Liver (tissue), 9 donors: ENCODE measurements around the gene MLF1. TPM values are rescaled to one million over a fixed set of nuclear protein-coding genes. Genes with fewer than 3 reads are reported as not detected.

Experiments
- DNase-seq: peaks from one replicate; pipeline ENCODE4 v3.0.0-alpha.2; 2017; ENCODE audit warnings: low spot score
- H3K27ac ChIP-seq, 2 donors: one replicate each; pipeline ENCODE4 v1.7.0; 2013; ENCODE audit warnings: inconsistent platforms in 2 of 2, low read length in 2 of 2, control low read depth in 1 of 2, low read depth in 1 of 2, mild to moderate bottlenecking in 1 of 2
- H3K27me3 ChIP-seq, 4 donors: one replicate each; pipeline versions ENCODE4 v1.6.1 to v1.7.0; 2013; ENCODE audit warnings: low read length in 3 of 4, inconsistent platforms in 1 of 4, mild to moderate bottlenecking in 1 of 4, moderate library complexity in 1 of 4; ENCODE audit not compliant: control insufficient read depth in 4 of 4, insufficient read depth in 4 of 4
- H3K36me3 ChIP-seq, 4 donors: one replicate each; pipeline versions ENCODE4 v1.6.1 to v1.7.0; 2013; ENCODE audit warnings: low read length in 3 of 4, mild to moderate bottlenecking in 3 of 4, low read depth in 1 of 4, moderate library complexity in 1 of 4; ENCODE audit not compliant: control insufficient read depth in 4 of 4, insufficient read depth in 3 of 4
- H3K4me1 ChIP-seq, 4 donors: one replicate each; pipeline versions ENCODE4 v1.6.1 to v1.7.0; 2013; ENCODE audit warnings: low read length in 3 of 4, mild to moderate bottlenecking in 3 of 4, moderate library complexity in 1 of 4; ENCODE audit not compliant: control insufficient read depth in 4 of 4, insufficient read depth in 4 of 4
- H3K4me3 ChIP-seq, 3 donors: one replicate each; pipeline versions ENCODE4 v1.6.1 to v1.7.0; 2013; ENCODE audit warnings: low read length in 3 of 3, control low read depth in 1 of 3, low read depth in 1 of 3, mild to moderate bottlenecking in 1 of 3
- H3K9ac ChIP-seq, 2 donors: one replicate each; pipeline ENCODE4 v1.7.0; 2013; ENCODE audit warnings: low read length in 2 of 2, mild to moderate bottlenecking in 2 of 2, moderate library complexity in 2 of 2, control low read depth in 1 of 2, low read depth in 1 of 2
- H3K9me3 ChIP-seq, 4 donors: one replicate each; pipeline versions ENCODE4 v1.6.1 to v1.7.0; 2013; ENCODE audit warnings: low read length in 3 of 4; ENCODE audit not compliant: control insufficient read depth in 4 of 4
- EGR1 ChIP-seq, 2 donors: IDR thresholded peaks; 2 replicates each; pipeline ENCODE4 v1.6.1; 2016 to 2018; ENCODE audit warnings: antibody characterized with exemption in 2 of 2, low read depth in 2 of 2
- FOXA1 ChIP-seq: IDR thresholded peaks from 2 replicates; pipeline ENCODE4 v1.6.1; 2016; ENCODE audit warnings: antibody characterized with exemption
- FOXA2 ChIP-seq: IDR thresholded peaks from 2 replicates; pipeline ENCODE4 v1.6.1; 2016; ENCODE audit warnings: antibody characterized with exemption
- GABPA ChIP-seq, 2 donors: IDR thresholded peaks in 1 of 2; conservative IDR thresholded peaks in 1 of 2; 2 replicates each; pipeline ENCODE4 v1.6.1; 2016; ENCODE audit warnings: antibody characterized with exemption in 2 of 2, mild to moderate bottlenecking in 1 of 2, moderate library complexity in 1 of 2
- HNF4A ChIP-seq, 2 donors: conservative IDR thresholded peaks; 2 replicates each; pipeline ENCODE4 v1.6.1; 2016; ENCODE audit warnings: antibody characterized with exemption in 2 of 2, mild to moderate bottlenecking in 2 of 2
- HNF4G ChIP-seq: IDR thresholded peaks from 2 replicates; pipeline ENCODE4 v1.6.1; 2016; ENCODE audit warnings: antibody characterized with exemption
- JUND ChIP-seq, 2 donors: IDR thresholded peaks; 2 replicates each; pipeline ENCODE4 v1.6.1; 2016; ENCODE audit warnings: antibody characterized with exemption in 2 of 2
- MAX ChIP-seq: IDR thresholded peaks from 2 replicates; pipeline ENCODE4 v1.6.1; 2016; ENCODE audit warnings: antibody characterized with exemption
- NR2F2 ChIP-seq: IDR thresholded peaks from 2 replicates; pipeline ENCODE4 v1.6.1; 2016; ENCODE audit warnings: antibody characterized with exemption
- RAD21 ChIP-seq, 2 donors: IDR thresholded peaks; 2 replicates each; pipeline ENCODE4 v1.6.1; 2016; ENCODE audit warnings: antibody characterized with exemption in 2 of 2, mild to moderate bottlenecking in 2 of 2
- REST ChIP-seq: IDR thresholded peaks from 2 replicates; pipeline ENCODE4 v1.6.1; 2016; ENCODE audit warnings: antibody characterized with exemption, mild to moderate bottlenecking
- RXRA ChIP-seq, 2 donors: IDR thresholded peaks; 2 replicates each; pipeline ENCODE4 v1.6.1; 2017 to 2018; ENCODE audit warnings: antibody characterized with exemption in 2 of 2, mild to moderate bottlenecking in 1 of 2
- SP1 ChIP-seq: IDR thresholded peaks from 2 replicates; pipeline ENCODE4 v1.6.1; 2018; ENCODE audit warnings: antibody characterized with exemption, mild to moderate bottlenecking
- TAF1 ChIP-seq: conservative IDR thresholded peaks from 2 replicates; pipeline ENCODE4 v1.6.1; 2016; ENCODE audit warnings: antibody characterized with exemption, mild to moderate bottlenecking
- YY1 ChIP-seq: IDR thresholded peaks from 2 replicates; pipeline ENCODE4 v1.6.1; 2016; ENCODE audit warnings: antibody characterized with exemption, mild to moderate bottlenecking
- WGBS: extraction: QIAGEN DNeasy Blood & Tissue Kit; methylation state at CpG from one replicate; pipeline ENCODE4 v1.1.7; 2013; 5-methylcytosine and 5-hydroxymethylcytosine counted together
- polyA plus RNA-seq, 2 donors: library from polyadenylated mRNA; stranded (reverse) in 1 of 2; unstranded in 1 of 2; fragments of 200-250 nt in 1 of 2; fragments of >200 nt in 1 of 2; fragmentation: Nextera tagmentation in 1 of 2; extraction: Ambion mirVana in 1 of 2; gene quantifications; one replicate each; pipeline versions ENCODE4 v1.2.1 to v1.2.3, GENCODE V29; 2013 to 2015
- total RNA-seq, 2 donors: library from RNA; depleted of rRNA; stranded (reverse); fragments of >200 nt; gene quantifications; one replicate each; pipeline ENCODE4 v1.2.3, GENCODE V29; 2014
- TF ChIP-seq, protein P1 (sequence below): IDR thresholded peaks from 2 replicates; pipeline ENCODE4 v1.6.1; 2016; ENCODE audit warnings: antibody characterized with exemption
- TF ChIP-seq, protein P2 (sequence below): fragments of 150-350 bp; IDR thresholded peaks from 2 replicates; pipeline ENCODE4 v1.5.1; 2017; ENCODE audit warnings: improper control_type of control experiment, low read depth, low read length; ENCODE audit not compliant: missing input control
- TF ChIP-seq, protein P3 (sequence below): IDR thresholded peaks from 2 replicates; pipeline ENCODE4 v1.6.1; 2016; ENCODE audit warnings: antibody characterized with exemption
- donor health status: healthy.
- donor health status: healthy.
- donor health status: healthy.
- donor health status: healthy.
- donor health status: healthy.

Gene MLF1
- total and polyA plus RNA-seq, 4 donors, result 0.20 to 3.3 (median 0.45) TPM

GRCh38 chr3:158552124-158552523 is 18.9 kb upstream of the MLF1 start:
- Histone ChIP-seq H3K4me1 (peaks cover 0 to 2% (median 0%) of the 10 kb centered on the region in 4 donors), H3K4me3 (no peak overlapping the region), H3K9me3 (no peaks in the 10 kb centered on the region), H3K36me3 (no peaks in the 10 kb centered on the region), H3K9ac (no peak overlapping the region), H3K27me3 (no peaks in the 10 kb centered on the region), H3K27ac (no peak overlapping the region)
- TF ChIP-seq TAF1, result no peak
- TF ChIP-seq REST, result no peak
- TF ChIP-seq NR2F2, result no peak
- TF ChIP-seq HNF4G, result no peak
- no peak for TF ChIP-seq MAX
- no peak for TF ChIP-seq FOXA2
- TF ChIP-seq SP1, result no peak
- no peak for TF ChIP-seq EGR1 (IDR thresholded peaks at IDR 0.05; ENCODE audit: low read depth in 2 of 2)
- TF ChIP-seq RXRA (IDR thresholded peaks at IDR 0.05), result no peak
- TF ChIP-seq, protein P1, sequence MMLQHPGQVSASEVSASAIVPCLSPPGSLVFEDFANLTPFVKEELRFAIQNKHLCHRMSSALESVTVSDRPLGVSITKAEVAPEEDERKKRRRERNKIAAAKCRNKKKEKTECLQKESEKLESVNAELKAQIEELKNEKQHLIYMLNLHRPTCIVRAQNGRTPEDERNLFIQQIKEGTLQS, result no peak
- no peak for TF ChIP-seq FOXA1
- TF ChIP-seq RAD21 (IDR thresholded peaks at IDR 0.05), result no peak
- TF ChIP-seq, protein P2, sequence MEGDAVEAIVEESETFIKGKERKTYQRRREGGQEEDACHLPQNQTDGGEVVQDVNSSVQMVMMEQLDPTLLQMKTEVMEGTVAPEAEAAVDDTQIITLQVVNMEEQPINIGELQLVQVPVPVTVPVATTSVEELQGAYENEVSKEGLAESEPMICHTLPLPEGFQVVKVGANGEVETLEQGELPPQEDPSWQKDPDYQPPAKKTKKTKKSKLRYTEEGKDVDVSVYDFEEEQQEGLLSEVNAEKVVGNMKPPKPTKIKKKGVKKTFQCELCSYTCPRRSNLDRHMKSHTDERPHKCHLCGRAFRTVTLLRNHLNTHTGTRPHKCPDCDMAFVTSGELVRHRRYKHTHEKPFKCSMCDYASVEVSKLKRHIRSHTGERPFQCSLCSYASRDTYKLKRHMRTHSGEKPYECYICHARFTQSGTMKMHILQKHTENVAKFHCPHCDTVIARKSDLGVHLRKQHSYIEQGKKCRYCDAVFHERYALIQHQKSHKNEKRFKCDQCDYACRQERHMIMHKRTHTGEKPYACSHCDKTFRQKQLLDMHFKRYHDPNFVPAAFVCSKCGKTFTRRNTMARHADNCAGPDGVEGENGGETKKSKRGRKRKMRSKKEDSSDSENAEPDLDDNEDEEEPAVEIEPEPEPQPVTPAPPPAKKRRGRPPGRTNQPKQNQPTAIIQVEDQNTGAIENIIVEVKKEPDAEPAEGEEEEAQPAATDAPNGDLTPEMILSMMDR, result no peak
- TF ChIP-seq YY1, result no peak
- TF ChIP-seq HNF4A (conservative IDR thresholded peaks at IDR 0.05), result no peak
- TF ChIP-seq JUND (IDR thresholded peaks at IDR 0.05), result no peak
- no peak for TF ChIP-seq GABPA (IDR thresholded peaks at IDR 0.05 in 1 of 2, conservative IDR thresholded peaks at IDR 0.05 in 1 of 2)
- TF ChIP-seq, protein P3, sequence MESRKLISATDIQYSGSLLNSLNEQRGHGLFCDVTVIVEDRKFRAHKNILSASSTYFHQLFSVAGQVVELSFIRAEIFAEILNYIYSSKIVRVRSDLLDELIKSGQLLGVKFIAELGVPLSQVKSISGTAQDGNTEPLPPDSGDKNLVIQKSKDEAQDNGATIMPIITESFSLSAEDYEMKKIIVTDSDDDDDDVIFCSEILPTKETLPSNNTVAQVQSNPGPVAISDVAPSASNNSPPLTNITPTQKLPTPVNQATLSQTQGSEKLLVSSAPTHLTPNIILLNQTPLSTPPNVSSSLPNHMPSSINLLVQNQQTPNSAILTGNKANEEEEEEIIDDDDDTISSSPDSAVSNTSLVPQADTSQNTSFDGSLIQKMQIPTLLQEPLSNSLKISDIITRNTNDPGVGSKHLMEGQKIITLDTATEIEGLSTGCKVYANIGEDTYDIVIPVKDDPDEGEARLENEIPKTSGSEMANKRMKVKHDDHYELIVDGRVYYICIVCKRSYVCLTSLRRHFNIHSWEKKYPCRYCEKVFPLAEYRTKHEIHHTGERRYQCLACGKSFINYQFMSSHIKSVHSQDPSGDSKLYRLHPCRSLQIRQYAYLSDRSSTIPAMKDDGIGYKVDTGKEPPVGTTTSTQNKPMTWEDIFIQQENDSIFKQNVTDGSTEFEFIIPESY, result no peak
- no peak for DNase-seq
- WGBS, result 52% methylated on average over 2 of the region's 2 CpGs
